Smooth muscle cell (in vitro differentiated cells): ENCODE results near the gene RBAK. TPM values are rescaled to one million over a fixed set of nuclear protein-coding genes. Genes with fewer than 3 reads are reported as not detected.
"Not testable (repeated sequence)": the region's sequence is repeated elsewhere in the genome, so short reads cannot be mapped to it uniquely, and the experiment has no call there.

Source experiments
- DNase-seq: peaks from one replicate; lab custom pipeline; 2025; ENCODE audit not compliant: unreplicated experiment; lab: John Stamatoyannopoulos, UW
- H2AFZ ChIP-seq: fragments of 200-600 bp; sonication (generic); 2 replicates; pipeline ENCODE4 v1.6.0; 2016; ENCODE audit warnings: antibody characterized with exemption, low read depth, mild to moderate bottlenecking
- H3F3A ChIP-seq: fragments of 200-600 bp; sonication (generic); 2 replicates; pipeline ENCODE4 v1.6.0; 2017; ENCODE audit warnings: antibody characterized with exemption, low read depth
- H3K27ac ChIP-seq: fragments of 200-600 bp; sonication (generic); 2 replicates; pipeline ENCODE4 v1.5.1; 2016; ENCODE audit warnings: low read depth, mild to moderate bottlenecking
- H3K27me3 ChIP-seq: fragments of 200-600 bp; sonication (generic); 2 replicates; pipeline ENCODE4 v1.6.1; 2016; ENCODE audit warnings: low read depth, mild to moderate bottlenecking
- H3K36me3 ChIP-seq: fragments of 200-600 bp; sonication (generic); 2 replicates; pipeline ENCODE4 v1.5.1; 2016; ENCODE audit warnings: low read depth
- H3K4me1 ChIP-seq: fragments of 200-600 bp; sonication (generic); 2 replicates; pipeline ENCODE4 v1.5.1; 2016; ENCODE audit warnings: low read depth
- H3K4me2 ChIP-seq: fragments of 200-600 bp; sonication (generic); 2 replicates; pipeline ENCODE4 v1.6.0; 2016; ENCODE audit warnings: mild to moderate bottlenecking
- H3K4me3 ChIP-seq: fragments of 200-600 bp; sonication (generic); 2 replicates; pipeline ENCODE4 v1.5.1; 2016; ENCODE audit warnings: mild to moderate bottlenecking
- H3K79me2 ChIP-seq: fragments of 200-600 bp; sonication (generic); 2 replicates; pipeline ENCODE4 v1.6.0; 2016; ENCODE audit warnings: low read depth, mild to moderate bottlenecking
- H3K9ac ChIP-seq: fragments of 200-600 bp; sonication (generic); 2 replicates; pipeline ENCODE4 v1.6.0; 2016; ENCODE audit warnings: low read depth
- H3K9me3 ChIP-seq: fragments of 200-600 bp; sonication (generic); replicated peaks from 2 replicates; pipeline ENCODE4 v1.5.1; 2016; ENCODE audit warnings: low read depth
- H4K20me1 ChIP-seq: fragments of 200-600 bp; sonication (generic); 2 replicates; pipeline ENCODE4 v1.6.0; 2016; ENCODE audit warnings: low read depth
- WGBS: methylation state at CpG from one replicate; pipeline ENCODE4 v1.1.7; 2016; ENCODE audit warnings: low lambda C conversion rate; 5-methylcytosine and 5-hydroxymethylcytosine counted together
- polyA plus RNA-seq: library from polyadenylated mRNA; unstranded; fragments of >200 nt; fragmentation: Nextera tagmentation; extraction: Ambion mirVana; gene quantifications from 2 replicates; pipeline ENCODE4 v1.2.1, GENCODE V29; 2016
- total RNA-seq: library from RNA; depleted of rRNA; stranded (reverse); fragments of >200 nt; gene quantifications from 2 replicates; pipeline ENCODE4 v1.2.3, GENCODE V29; 2014
- TF ChIP-seq, protein P1 (sequence below): fragments of 200-600 bp; sonication (generic); IDR thresholded peaks from 2 replicates; pipeline ENCODE4 v1.5.1; 2017; ENCODE audit warnings: borderline replicate concordance, mild to moderate bottlenecking, antibody characterized with exemption; ENCODE audit not compliant: insufficient read depth, poor library complexity, severe bottlenecking

Gene RBAK
- total and polyA plus RNA-seq, 2 experiments from 2014 or later = 2.6 to 13.1 TPM

DNA sequence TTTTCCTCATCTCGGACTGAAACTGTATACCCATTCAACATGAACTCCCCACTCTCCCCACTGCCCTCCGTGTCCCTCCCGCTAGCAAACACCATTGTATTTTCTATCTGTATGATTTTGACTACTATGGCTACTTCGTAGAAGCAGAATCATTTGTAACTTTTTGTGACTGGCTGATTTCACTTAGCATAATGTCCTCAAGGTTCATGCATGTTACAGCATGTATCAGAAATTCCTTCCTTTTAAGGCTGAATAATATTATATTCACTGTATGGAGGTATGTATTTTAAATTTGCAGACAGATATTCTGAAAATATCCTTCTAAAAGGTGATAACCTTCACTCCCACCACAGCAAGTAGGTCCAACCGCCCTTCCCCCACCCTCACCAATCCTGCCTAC is 43.7 kb upstream of the RBAK start:
- Histone ChIP-seq H3K9me3 (no peaks in the 10 kb centered on the region), H4K20me1 (peaks cover 5% of the 10 kb centered on the region), H3K36me3 (no peaks in the 10 kb centered on the region), H3K4me3 (no peak overlapping the region), H3K79me2 (no peaks in the 10 kb centered on the region), H3K27ac (no peak overlapping the region), H3K9ac (no peak overlapping the region), H3K27me3 (no peaks in the 10 kb centered on the region), H3K4me2 (no peak overlapping the region), H3F3A (no peaks in the 10 kb centered on the region), H2AFZ (no peak overlapping the region), H3K4me1 (no peaks in the 10 kb centered on the region)
- DNase-seq = no peak
- 95% methylated on average over 5 of the region's 5 CpGs for WGBS
- TF ChIP-seq, protein P1, sequence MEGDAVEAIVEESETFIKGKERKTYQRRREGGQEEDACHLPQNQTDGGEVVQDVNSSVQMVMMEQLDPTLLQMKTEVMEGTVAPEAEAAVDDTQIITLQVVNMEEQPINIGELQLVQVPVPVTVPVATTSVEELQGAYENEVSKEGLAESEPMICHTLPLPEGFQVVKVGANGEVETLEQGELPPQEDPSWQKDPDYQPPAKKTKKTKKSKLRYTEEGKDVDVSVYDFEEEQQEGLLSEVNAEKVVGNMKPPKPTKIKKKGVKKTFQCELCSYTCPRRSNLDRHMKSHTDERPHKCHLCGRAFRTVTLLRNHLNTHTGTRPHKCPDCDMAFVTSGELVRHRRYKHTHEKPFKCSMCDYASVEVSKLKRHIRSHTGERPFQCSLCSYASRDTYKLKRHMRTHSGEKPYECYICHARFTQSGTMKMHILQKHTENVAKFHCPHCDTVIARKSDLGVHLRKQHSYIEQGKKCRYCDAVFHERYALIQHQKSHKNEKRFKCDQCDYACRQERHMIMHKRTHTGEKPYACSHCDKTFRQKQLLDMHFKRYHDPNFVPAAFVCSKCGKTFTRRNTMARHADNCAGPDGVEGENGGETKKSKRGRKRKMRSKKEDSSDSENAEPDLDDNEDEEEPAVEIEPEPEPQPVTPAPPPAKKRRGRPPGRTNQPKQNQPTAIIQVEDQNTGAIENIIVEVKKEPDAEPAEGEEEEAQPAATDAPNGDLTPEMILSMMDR = no peak

DNA sequence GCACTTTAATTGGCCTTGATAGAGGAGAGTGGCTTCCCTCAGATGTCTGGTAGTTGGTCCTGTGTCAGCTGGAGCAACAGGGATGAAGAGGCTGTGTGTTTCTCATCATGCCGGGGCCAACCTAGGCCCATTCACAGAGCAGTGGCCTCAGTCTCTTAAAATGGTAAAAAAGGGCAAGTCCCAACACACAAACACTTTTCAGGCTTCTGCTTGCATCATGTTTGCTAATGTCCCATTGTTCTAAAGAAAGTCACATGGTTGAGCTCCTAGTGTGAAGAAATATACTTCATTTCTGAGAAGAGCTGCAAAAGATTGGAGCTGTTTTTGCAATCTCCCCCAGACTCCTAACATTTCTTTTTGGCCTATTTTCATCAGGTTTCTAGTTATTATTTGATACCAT is 40.6 kb upstream of the RBAK start:
- H3K4me2 ChIP-seq = no peak overlapping the region
- H3K9ac ChIP-seq = no peak overlapping the region
- H3K36me3 ChIP-seq = peaks cover 12% of the 10 kb centered on the region
- H3K4me1 ChIP-seq = no peaks in the 10 kb centered on the region
- H3K27me3 ChIP-seq = no peaks in the 10 kb centered on the region
- no peaks in the 10 kb centered on the region for H3K79me2 ChIP-seq
- 68% methylated on average over 1 of the region's 1 CpG for WGBS
- no peaks in the 10 kb centered on the region for H3K9me3 ChIP-seq
- H3F3A ChIP-seq = no peaks in the 10 kb centered on the region
- no peak overlapping the region for H2AFZ ChIP-seq
- no peak overlapping the region for H3K27ac ChIP-seq
- no peaks in the 10 kb centered on the region for H4K20me1 ChIP-seq
- TF ChIP-seq, protein P1 = no peak
- H3K4me3 ChIP-seq = no peak overlapping the region
- no peak for DNase-seq

DNA sequence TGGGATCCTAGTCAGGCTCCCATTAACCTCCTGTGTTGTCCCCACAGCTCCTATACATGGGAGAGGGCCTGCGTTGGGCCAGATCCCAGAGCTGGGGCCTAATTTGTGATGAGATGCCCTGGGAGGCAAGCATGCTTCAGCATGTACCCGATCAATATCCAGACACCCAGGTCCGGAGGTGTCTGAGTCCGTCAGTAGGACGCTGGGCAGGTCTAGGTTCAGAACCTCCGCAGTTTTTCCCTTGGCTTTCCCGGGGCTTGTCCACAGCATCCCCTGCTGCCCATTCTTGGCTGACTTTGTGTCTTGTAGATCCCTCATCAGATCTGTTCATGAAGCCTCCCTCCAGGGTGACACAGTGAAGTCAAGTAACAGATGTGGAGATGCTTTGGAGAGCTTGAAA is 32.7 kb upstream of the RBAK start:
- Histone ChIP-seq H3K9me3 (no peaks in the 10 kb centered on the region), H3K4me2 (no peak overlapping the region), H3K27me3 (no peaks in the 10 kb centered on the region), H3K36me3 (peaks cover 15% of the 10 kb centered on the region), H2AFZ (no peak overlapping the region), H3K79me2 (no peaks in the 10 kb centered on the region), H3K4me1 (no peaks in the 10 kb centered on the region), H4K20me1 (no peaks in the 10 kb centered on the region), H3F3A (no peaks in the 10 kb centered on the region), H3K27ac (no peak overlapping the region), H3K9ac (no peak overlapping the region), H3K4me3 (no peak overlapping the region)
- no peak for DNase-seq
- 97% methylated on average over 7 of the region's 7 CpGs for WGBS
- TF ChIP-seq, protein P1 = no peak

- H3K4me1 ChIP-seq, H3K27me3 ChIP-seq, H3K9me3 ChIP-seq, H3K4me3 ChIP-seq, H3K79me2 ChIP-seq, H3K4me2 ChIP-seq, H2AFZ ChIP-seq, H3K9ac ChIP-seq, H3F3A ChIP-seq, H3K36me3 ChIP-seq, DNase-seq, H4K20me1 ChIP-seq, H3K27ac ChIP-seq: not testable (repeated sequence)
- 95% methylated on average over 6 of the region's 6 CpGs for WGBS
Measured at GRCh38 chr7:5015936-5016335, 29.7 kb upstream of the RBAK start.

DNA sequence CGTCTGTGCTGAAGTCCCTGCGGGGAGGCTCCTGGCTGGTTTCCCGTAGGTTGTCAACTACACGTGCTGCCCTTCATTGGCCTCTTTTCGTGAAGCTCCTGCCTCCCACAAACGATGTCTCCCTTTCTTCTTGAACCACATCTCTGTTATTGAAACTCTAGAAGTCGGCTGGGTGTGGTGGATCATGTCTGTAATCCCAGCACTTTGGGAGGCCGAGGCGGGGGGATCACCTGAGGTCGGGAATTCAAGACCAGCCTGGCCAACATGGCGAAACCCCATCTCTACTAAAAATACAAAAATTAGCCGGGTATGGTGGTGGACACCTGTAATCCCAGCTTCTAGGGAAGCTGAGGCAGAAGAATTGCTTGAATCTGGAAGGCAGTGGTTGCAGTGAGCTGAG is 28.0 kb upstream of the RBAK start:
- H4K20me1 ChIP-seq, H3F3A ChIP-seq, H3K9ac ChIP-seq, H3K9me3 ChIP-seq, H3K4me3 ChIP-seq, DNase-seq, H3K79me2 ChIP-seq, H3K36me3 ChIP-seq, H3K27ac ChIP-seq, H3K4me2 ChIP-seq, H3K27me3 ChIP-seq, H2AFZ ChIP-seq, H3K4me1 ChIP-seq: not testable (repeated sequence)
- WGBS = 95% methylated on average over 12 of the region's 12 CpGs
